ENCODE measurements around the gene KRT4. TPM values are rescaled to one million over a fixed set of nuclear protein-coding genes. Genes with fewer than 3 reads are reported as not detected.

KRT4 gene
- total and polyA plus RNA-seq, 2 experiments from 2014 or later: not detected

GRCh38 chr12:52857500-52857899 is 43.6 kb upstream of the KRT4 start:
- H3K27ac ChIP-seq (ENCODE audit: low read depth): no peak overlapping the region
- no peaks in the 10 kb centered on the region for H3K9me2 ChIP-seq (ENCODE audit: insufficient read depth)
- no peaks in the 10 kb centered on the region for H4K20me1 ChIP-seq (replicated peaks; ENCODE audit: insufficient read depth)
- DNase-seq (ENCODE audit: low spot score): no peak
- H3K4me2 ChIP-seq: no peak overlapping the region
- H3K4me3 ChIP-seq: no peak overlapping the region
- no peaks in the 10 kb centered on the region for H3K4me1 ChIP-seq (ENCODE audit: insufficient read depth)
- H3K4me3 Mint-ChIP-seq: no peak overlapping the region
- H3K36me3 ChIP-seq (ENCODE audit: insufficient read depth): no peaks in the 10 kb centered on the region
- no peaks in the 10 kb centered on the region for H3F3A ChIP-seq (replicated peaks; ENCODE audit: low read depth)
- H3K9me3 Mint-ChIP-seq: no peaks in the 10 kb centered on the region
- ATAC-seq: no peak
- H3K36me3 Mint-ChIP-seq (ENCODE audit: low read depth): no peaks in the 10 kb centered on the region
- H3K27ac Mint-ChIP-seq: no peak overlapping the region
- no peaks in the 10 kb centered on the region for H3K4me1 Mint-ChIP-seq
- H3K79me2 ChIP-seq (replicated peaks; ENCODE audit: insufficient read depth): no peaks in the 10 kb centered on the region
- peaks cover 5% of the 10 kb centered on the region for H3K27me3 Mint-ChIP-seq (ENCODE audit: insufficient read depth, low read depth, poor library complexity)
- H2AFZ ChIP-seq: no peak overlapping the region
- H3K27me3 ChIP-seq (ENCODE audit: insufficient read depth): no peaks in the 10 kb centered on the region
- TF ChIP-seq NANOG (IDR thresholded peaks at IDR 0.05; ENCODE audit: borderline replicate concordance): no peak
- TF ChIP-seq JUNB (IDR thresholded peaks at IDR 0.05; ENCODE audit: unreplicated experiment): no peak
- TF ChIP-seq CTCF (conservative IDR thresholded peaks at IDR 0.05; ENCODE audit: low read depth in 2 of 2): no peak

- H3K4me3 Mint-ChIP-seq: no peak overlapping the region
- no peaks in the 10 kb centered on the region for H3F3A ChIP-seq (replicated peaks; ENCODE audit: low read depth)
- no peak overlapping the region for H3K27ac Mint-ChIP-seq
- peaks cover 5% of the 10 kb centered on the region for H3K27me3 Mint-ChIP-seq (ENCODE audit: insufficient read depth, low read depth, poor library complexity)
- ATAC-seq: no peak
- H2AFZ ChIP-seq: no peak overlapping the region
- no peaks in the 10 kb centered on the region for H4K20me1 ChIP-seq (replicated peaks; ENCODE audit: insufficient read depth)
- H3K4me1 ChIP-seq (ENCODE audit: insufficient read depth): no peaks in the 10 kb centered on the region
- no peak overlapping the region for H3K27ac ChIP-seq (ENCODE audit: low read depth)
- no peak overlapping the region for H3K4me2 ChIP-seq
- H3K36me3 ChIP-seq (ENCODE audit: insufficient read depth): no peaks in the 10 kb centered on the region
- H3K9me2 ChIP-seq (ENCODE audit: insufficient read depth): no peaks in the 10 kb centered on the region
- H3K79me2 ChIP-seq (replicated peaks; ENCODE audit: insufficient read depth): no peaks in the 10 kb centered on the region
- H3K36me3 Mint-ChIP-seq (ENCODE audit: low read depth): no peaks in the 10 kb centered on the region
- H3K27me3 ChIP-seq (ENCODE audit: insufficient read depth): no peaks in the 10 kb centered on the region
- H3K4me3 ChIP-seq: no peak overlapping the region
- H3K4me1 Mint-ChIP-seq: no peaks in the 10 kb centered on the region
- DNase-seq (ENCODE audit: low spot score): no peak
- no peaks in the 10 kb centered on the region for H3K9me3 Mint-ChIP-seq
- TF ChIP-seq EZH2phosphoT487 (IDR thresholded peaks at IDR 0.05; ENCODE audit: unreplicated experiment): no peak
- no peak for TF ChIP-seq EZH2 (IDR thresholded peaks at IDR 0.05; ENCODE audit: low read depth, unreplicated experiment)
- no peak for TF ChIP-seq CTCF (conservative IDR thresholded peaks at IDR 0.05; ENCODE audit: low read depth in 2 of 2)
- TF ChIP-seq STAT1 (IDR thresholded peaks at IDR 0.05; ENCODE audit: unreplicated experiment): no peak
- TF ChIP-seq ZNF462 (CRISPR knock-in tag; IDR thresholded peaks at IDR 0.05): no peak
- no peak for TF ChIP-seq ZNF331 (CRISPR knock-in tag; IDR thresholded peaks at IDR 0.05; ENCODE audit: low read depth)
- TF ChIP-seq ETS1 (IDR thresholded peaks at IDR 0.05): no peak
- no peak for TF ChIP-seq NANOG (IDR thresholded peaks at IDR 0.05; ENCODE audit: borderline replicate concordance)
- no peak for TF ChIP-seq POLR2AphosphoS5 (IDR thresholded peaks at IDR 0.05; ENCODE audit: low read depth)
- no peak for TF ChIP-seq ZNF114 (CRISPR knock-in tag; IDR thresholded peaks at IDR 0.05)
These were observed 42.9 kb upstream of the KRT4 start for GRCh38 chr12:52856787-52857186.
